ENCODE measurements around the gene AP2A1.

The AP2A1 gene

GRCh38 chr19:49746206-49746958 is 20.4 kb upstream of the AP2A1 start:
- Histone ChIP-seq H3K9me3 (no peaks in the 10 kb centered on the region), H3K27ac (no peak overlapping the region), H3K4me1 (ENCODE audit: control insufficient read depth in 1 of 2, insufficient read depth in 1 of 2, low read depth in 1 of 2, low read length in 1 of 2) (peaks cover 0 to 2% of the 10 kb centered on the region in 2 experiments), H3K36me3 (no peaks in the 10 kb centered on the region), H3K27me3 (no peaks in the 10 kb centered on the region), H3K4me3 (ENCODE audit: low read depth in 1 of 2, low read length in 1 of 2) (peak overlapping the region in 1 of 2 experiments; percentile 17)
- TF ChIP-seq CTCF (IDR thresholded peaks at IDR 0.05) = no peak

GRCh38 chr19:49749055-49749716 is 17.6 kb upstream of the AP2A1 start:
- H3K9me3 ChIP-seq = no peaks in the 10 kb centered on the region
- no peak for TF ChIP-seq CTCF (IDR thresholded peaks at IDR 0.05)
- H3K27ac ChIP-seq = no peak overlapping the region
- no peak overlapping the region for H3K4me3 ChIP-seq (ENCODE audit: low read depth in 1 of 2, low read length in 1 of 2)
- H3K4me1 ChIP-seq (ENCODE audit: control insufficient read depth in 1 of 2, insufficient read depth in 1 of 2, low read depth in 1 of 2, low read length in 1 of 2) = no peaks in the 10 kb centered on the region
- H3K36me3 ChIP-seq = no peaks in the 10 kb centered on the region
- H3K27me3 ChIP-seq = no peaks in the 10 kb centered on the region

- H3K27me3 ChIP-seq = no peaks in the 10 kb centered on the region
- TF ChIP-seq CTCF (IDR thresholded peaks at IDR 0.05) = no peak
- H3K9me3 ChIP-seq = no peaks in the 10 kb centered on the region
- no peak overlapping the region for H3K27ac ChIP-seq
- no peaks in the 10 kb centered on the region for H3K36me3 ChIP-seq
- no peak overlapping the region for H3K4me3 ChIP-seq (ENCODE audit: low read depth in 1 of 2, low read length in 1 of 2)
- H3K4me1 ChIP-seq (ENCODE audit: control insufficient read depth in 1 of 2, insufficient read depth in 1 of 2, low read depth in 1 of 2, low read length in 1 of 2) = no peaks in the 10 kb centered on the region
These were observed 17.0 kb upstream of the AP2A1 start for GRCh38 chr19:49749771-49750170.

- H3K4me3 ChIP-seq (ENCODE audit: low read depth in 1 of 2, low read length in 1 of 2) = no peak overlapping the region
- H3K27me3 ChIP-seq = no peaks in the 10 kb centered on the region
- no peaks in the 10 kb centered on the region for H3K4me1 ChIP-seq (ENCODE audit: control insufficient read depth in 1 of 2, insufficient read depth in 1 of 2, low read depth in 1 of 2, low read length in 1 of 2)
- TF ChIP-seq CTCF (IDR thresholded peaks at IDR 0.05) = no peak
- H3K27ac ChIP-seq = no peak overlapping the region
- no peaks in the 10 kb centered on the region for H3K9me3 ChIP-seq
- no peaks in the 10 kb centered on the region for H3K36me3 ChIP-seq
These were observed 14.1 kb upstream of the AP2A1 start for GRCh38 chr19:49752701-49753100.

- Histone ChIP-seq H3K4me3 (ENCODE audit: low read depth in 1 of 2, low read length in 1 of 2) (no peak overlapping the region), H3K27me3 (peaks cover 8% of the 10 kb centered on the region), H3K9me3 (no peaks in the 10 kb centered on the region), H3K27ac (no peak overlapping the region), H3K4me1 (ENCODE audit: control insufficient read depth in 1 of 2, insufficient read depth in 1 of 2, low read depth in 1 of 2, low read length in 1 of 2) (no peaks in the 10 kb centered on the region), H3K36me3 (no peaks in the 10 kb centered on the region)
- TF ChIP-seq CTCF (IDR thresholded peaks at IDR 0.05) = no peak
These were observed 10.8 kb upstream of the AP2A1 start for GRCh38 chr19:49755956-49756355.
